ENCODE measurements around the gene RANBP3. TPM values are rescaled to one million over a fixed set of nuclear protein-coding genes. Genes with fewer than 3 reads are reported as not detected.
A peak's percentile ranks its signal among the peaks of the same experiment; 100 is the strongest.

RANBP3 gene
- total RNA-seq, 1 donor from 2014 or later: 76.1 TPM

DNA sequence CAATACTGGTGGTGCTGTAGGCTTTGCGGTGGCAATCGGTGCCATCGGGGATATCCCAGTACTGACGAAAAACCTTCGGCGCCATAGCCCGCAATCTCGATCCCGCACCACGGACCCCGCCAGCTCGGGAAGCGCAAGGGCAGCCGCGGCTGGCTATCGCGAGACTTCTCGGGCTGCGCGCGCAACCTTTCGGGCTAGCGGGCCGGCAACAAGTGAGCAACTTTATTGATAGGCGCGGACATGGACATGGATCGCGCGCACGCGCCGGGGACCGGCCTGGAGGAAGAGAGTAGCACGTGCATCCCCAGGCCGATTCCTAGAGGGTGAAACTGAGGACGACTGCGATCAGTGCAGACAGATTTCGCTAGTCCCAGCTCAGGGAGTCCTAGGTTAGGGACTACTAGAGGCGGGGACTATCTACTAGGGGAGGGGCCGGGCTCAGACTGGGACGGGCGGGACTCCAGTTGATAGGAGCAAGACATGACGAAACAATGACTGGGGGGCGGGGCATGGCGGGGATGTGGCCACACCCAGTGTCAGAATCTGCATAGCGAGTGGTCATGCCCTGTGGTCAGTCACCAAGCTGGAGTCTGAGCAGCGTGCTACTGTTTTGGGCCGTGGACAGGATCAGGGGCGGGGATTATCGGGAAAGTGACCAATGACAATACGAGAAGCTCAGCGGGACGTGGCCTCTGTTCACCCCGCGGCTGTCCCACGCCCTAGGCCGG, 74.2 kb downstream of the RANBP3 start, which contains the start of gene NDUFA11:
TSS of gene NDUFA11 (minus strand) at position 167 of the 728 bp plus-strand sequence. CDS start at position 85, 82 bp downstream.
- DNase-seq (ENCODE audit: low read depth): peak; percentile 70
- H3K4me3 ChIP-seq (ENCODE audit: low read depth, low read length): peak within 1 kb of the TSS; percentile 81
- TF ChIP-seq, protein P1, sequence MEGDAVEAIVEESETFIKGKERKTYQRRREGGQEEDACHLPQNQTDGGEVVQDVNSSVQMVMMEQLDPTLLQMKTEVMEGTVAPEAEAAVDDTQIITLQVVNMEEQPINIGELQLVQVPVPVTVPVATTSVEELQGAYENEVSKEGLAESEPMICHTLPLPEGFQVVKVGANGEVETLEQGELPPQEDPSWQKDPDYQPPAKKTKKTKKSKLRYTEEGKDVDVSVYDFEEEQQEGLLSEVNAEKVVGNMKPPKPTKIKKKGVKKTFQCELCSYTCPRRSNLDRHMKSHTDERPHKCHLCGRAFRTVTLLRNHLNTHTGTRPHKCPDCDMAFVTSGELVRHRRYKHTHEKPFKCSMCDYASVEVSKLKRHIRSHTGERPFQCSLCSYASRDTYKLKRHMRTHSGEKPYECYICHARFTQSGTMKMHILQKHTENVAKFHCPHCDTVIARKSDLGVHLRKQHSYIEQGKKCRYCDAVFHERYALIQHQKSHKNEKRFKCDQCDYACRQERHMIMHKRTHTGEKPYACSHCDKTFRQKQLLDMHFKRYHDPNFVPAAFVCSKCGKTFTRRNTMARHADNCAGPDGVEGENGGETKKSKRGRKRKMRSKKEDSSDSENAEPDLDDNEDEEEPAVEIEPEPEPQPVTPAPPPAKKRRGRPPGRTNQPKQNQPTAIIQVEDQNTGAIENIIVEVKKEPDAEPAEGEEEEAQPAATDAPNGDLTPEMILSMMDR (IDR thresholded peaks at IDR 0.05; ENCODE audit: insufficient read depth, low read length, poor library complexity, severe bottlenecking): no peak

DNA sequence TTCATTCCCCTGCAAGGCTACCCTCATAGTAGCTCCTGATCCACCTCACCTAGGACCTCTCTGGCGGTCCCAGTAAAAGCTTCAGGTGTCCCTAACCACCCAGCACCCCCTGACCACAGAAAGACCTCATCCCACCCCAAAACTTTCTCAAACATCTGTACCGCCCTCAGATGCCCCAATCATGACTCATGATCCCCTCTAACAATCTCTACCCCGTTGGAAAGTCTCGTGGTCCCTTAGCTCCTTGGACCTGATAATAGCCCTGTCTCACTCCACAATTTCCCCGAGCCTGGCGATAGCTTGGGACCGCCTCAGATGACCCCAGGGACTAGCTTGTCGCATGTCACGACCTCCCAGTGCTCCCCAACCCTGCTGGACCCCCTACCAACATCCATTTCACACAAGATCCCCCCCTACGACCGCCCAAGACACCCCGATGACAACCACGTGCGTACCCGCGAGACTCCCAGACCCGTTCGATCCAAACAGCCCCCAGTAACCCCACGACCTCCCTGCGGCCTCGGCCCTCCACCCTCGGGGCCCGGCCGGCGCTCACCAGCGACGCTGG, 74.8 kb downstream of the RANBP3 start:
- TF ChIP-seq, protein P1 (IDR thresholded peaks at IDR 0.05; ENCODE audit: insufficient read depth, low read length, poor library complexity, severe bottlenecking): no peak

More for the DNA sequence above, 74.2 kb downstream of the RANBP3 start, which contains the start of gene NDUFA11:
- no peaks in the 10 kb centered on the region for H3K27me3 ChIP-seq (ENCODE audit: control insufficient read depth, insufficient read depth, low read length)
- no peaks in the 10 kb centered on the region for H3K36me3 ChIP-seq (ENCODE audit: control insufficient read depth, insufficient read depth, low read length)

DNA sequence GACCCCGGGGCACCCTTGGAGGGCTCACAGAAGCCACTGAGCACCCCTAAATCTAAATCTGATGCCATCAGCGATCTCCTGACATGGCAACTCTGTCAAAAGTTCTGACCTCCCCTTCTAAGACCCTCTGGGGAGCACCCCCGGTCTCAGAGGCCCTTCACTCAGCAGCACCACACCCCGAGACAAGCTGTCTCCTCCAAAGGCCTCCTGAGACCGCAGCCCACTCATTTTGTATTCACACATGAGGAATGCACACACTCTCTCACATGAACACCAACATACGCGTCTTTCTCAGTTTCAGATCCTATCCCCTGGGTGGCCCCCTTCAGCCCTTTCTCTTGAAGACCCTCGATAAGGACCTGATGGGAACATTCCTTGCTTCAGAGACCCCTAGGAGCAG, 77.0 kb downstream of the RANBP3 start:
- TF ChIP-seq, protein P1 (IDR thresholded peaks at IDR 0.05; ENCODE audit: insufficient read depth, low read length, poor library complexity, severe bottlenecking): no peak
- no peak for DNase-seq (ENCODE audit: low read depth)

More for the DNA sequence above, 74.8 kb downstream of the RANBP3 start:
- Histone ChIP-seq H3K36me3 (ENCODE audit: control insufficient read depth, insufficient read depth, low read length) (no peaks in the 10 kb centered on the region), H3K27me3 (ENCODE audit: control insufficient read depth, insufficient read depth, low read length) (no peaks in the 10 kb centered on the region), H3K4me3 (ENCODE audit: low read depth, low read length) (peak overlapping the region; percentile 81)
- DNase-seq (ENCODE audit: low read depth): no peak

DNA sequence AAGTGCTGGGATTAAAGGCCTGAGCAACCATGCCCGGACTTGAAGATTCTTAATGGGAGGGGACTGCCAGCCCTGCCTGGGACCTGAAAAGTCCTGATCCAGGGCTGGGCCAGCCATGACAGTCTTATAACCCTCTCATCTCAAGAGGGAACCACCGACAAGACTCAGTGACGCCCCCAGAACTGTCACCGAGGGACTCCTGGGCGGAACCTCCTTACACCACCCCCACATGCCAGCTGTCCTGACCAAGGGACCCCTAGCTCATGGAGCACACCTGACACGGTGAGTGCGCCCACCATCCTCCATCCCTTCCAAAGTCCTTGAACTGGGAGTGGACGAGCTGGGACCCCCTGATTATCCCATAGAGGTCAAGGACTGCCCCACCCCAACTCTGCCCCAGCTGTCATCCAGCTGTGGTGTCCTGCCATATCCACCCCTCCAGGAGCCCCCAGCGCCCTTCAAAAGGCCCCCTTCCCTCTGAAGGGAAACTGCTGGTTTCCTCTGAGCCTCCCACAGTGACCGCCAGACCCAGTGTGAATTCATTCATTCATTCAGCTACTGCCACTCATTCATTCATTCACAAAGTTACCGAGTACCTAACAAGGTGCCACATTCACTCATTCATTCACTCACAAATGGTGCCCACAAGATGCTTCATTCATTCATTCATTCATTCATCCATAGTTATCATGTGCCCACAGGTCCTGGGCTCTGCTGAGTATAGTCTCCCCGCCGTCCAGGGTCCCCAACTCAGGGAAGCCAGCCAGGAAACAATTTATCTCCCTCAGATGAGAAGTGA, 78.0 kb downstream of the RANBP3 start:
- H3K36me3 ChIP-seq (ENCODE audit: control insufficient read depth, insufficient read depth, low read length): no peaks in the 10 kb centered on the region
- no peaks in the 10 kb centered on the region for H3K27me3 ChIP-seq (ENCODE audit: control insufficient read depth, insufficient read depth, low read length)
- no peak overlapping the region for H3K4me3 ChIP-seq (ENCODE audit: low read depth, low read length)
- TF ChIP-seq, protein P1 (IDR thresholded peaks at IDR 0.05; ENCODE audit: insufficient read depth, low read length, poor library complexity, severe bottlenecking): no peak
- no peak for DNase-seq (ENCODE audit: low read depth)

More for the DNA sequence above, 77.0 kb downstream of the RANBP3 start:
- H3K4me3 ChIP-seq (ENCODE audit: low read depth, low read length): no peak overlapping the region
- no peaks in the 10 kb centered on the region for H3K27me3 ChIP-seq (ENCODE audit: control insufficient read depth, insufficient read depth, low read length)
- H3K36me3 ChIP-seq (ENCODE audit: control insufficient read depth, insufficient read depth, low read length): no peaks in the 10 kb centered on the region

DNA sequence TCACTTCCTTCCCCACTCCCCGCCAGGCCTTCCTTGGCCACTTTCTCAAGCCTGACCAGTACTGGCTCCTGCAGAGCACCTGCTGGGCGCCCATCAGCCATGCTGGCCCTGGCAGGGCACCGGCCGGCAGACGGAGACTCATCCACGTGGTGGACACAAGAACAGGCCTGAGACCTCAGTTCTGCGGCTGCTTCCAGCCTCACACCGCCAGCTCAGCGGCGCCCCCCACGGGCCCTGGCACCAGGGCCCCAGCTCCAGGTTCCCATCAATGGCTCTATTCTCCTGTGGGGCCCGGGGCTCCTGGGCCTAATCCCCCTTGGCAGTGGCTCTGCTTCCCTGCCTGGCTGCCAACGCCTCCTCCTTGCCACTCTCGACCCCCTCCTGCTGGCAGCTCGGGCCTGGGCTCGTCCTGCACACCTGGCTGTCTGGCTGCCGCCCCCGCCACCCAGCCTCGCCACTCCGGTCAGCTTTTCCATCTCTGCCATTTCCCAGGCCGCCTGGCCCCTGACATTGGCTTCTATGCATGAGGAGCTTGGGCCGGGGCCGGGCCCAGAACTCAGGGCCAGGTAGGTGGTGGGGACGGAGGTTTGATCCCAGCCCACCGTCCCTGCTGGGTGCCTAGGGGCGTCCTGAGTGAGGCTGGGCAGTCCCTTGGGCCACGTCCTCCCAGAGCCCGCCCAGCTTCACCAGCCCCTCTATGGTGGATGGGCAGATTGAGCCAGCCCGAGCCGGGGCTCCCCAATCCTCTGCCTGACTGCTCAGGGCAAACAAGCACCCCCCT, 80.6 kb downstream of the RANBP3 start:
- TF ChIP-seq, protein P1 (IDR thresholded peaks at IDR 0.05; ENCODE audit: insufficient read depth, low read length, poor library complexity, severe bottlenecking): no peak
- DNase-seq (ENCODE audit: low read depth): no peak
- no peaks in the 10 kb centered on the region for H3K36me3 ChIP-seq (ENCODE audit: control insufficient read depth, insufficient read depth, low read length)
- no peak overlapping the region for H3K4me3 ChIP-seq (ENCODE audit: low read depth, low read length)
- H3K27me3 ChIP-seq (ENCODE audit: control insufficient read depth, insufficient read depth, low read length): peaks cover 1% of the 10 kb centered on the region
